Keratinocyte (primary cell): ENCODE measurements around the gene CADM2.

Experiments used
- CTCF ChIP-seq, 3 experiments: IDR thresholded peaks in 1 of 3; conservative IDR thresholded peaks in 1 of 3; optimal IDR thresholded peaks in 1 of 3; 2 replicates in 2 of 3; 3 replicates in 1 of 3; pipeline versions ENCODE3 to v1.5.1; 2011; ENCODE audit warnings: low read length in 3 of 3, mild to moderate bottlenecking in 3 of 3, moderate library complexity in 2 of 3, control low read depth in 1 of 3, inconsistent platforms in 1 of 3; ENCODE audit not compliant: insufficient read depth in 2 of 3; ENCODE audit errors: extremely low read depth in 1 of 3
- EZH2 ChIP-seq: IDR thresholded peaks from one replicate; pipeline ENCODE4 v1.6.1; 2012; ENCODE audit warnings: inconsistent platforms, mild to moderate bottlenecking, low read length, moderate library complexity

- TF ChIP-seq CTCF (optimal IDR thresholded peaks at IDR 0.05 in 1 of 3, IDR thresholded peaks at IDR 0.05 in 1 of 3, conservative IDR thresholded peaks at IDR 0.05 in 1 of 3; ENCODE audit: extremely low read depth in 1 of 3, insufficient read depth in 2 of 3, low read length in 3 of 3) (no peak), EZH2 (no peak)
These were observed 293.9 kb downstream of the CADM2 start for GRCh38 chr3:85252686-85253085.
